Activated T-cell treated with anti-CD3 and anti-CD28 coated beads, Interleukin-2, amount 50 U/mL, for 24 hours (primary cell): ENCODE results near the gene CHST13.

Experiments
- DNase-seq: peaks from one replicate; pipeline ENCODE4 v3.0.0-alpha.2; 2020
- H3K27ac Mint-ChIP-seq: 2 replicates; pipeline ENCODE4 v1.8.0; 2020; ENCODE audit warnings: mild to moderate bottlenecking, mixed read lengths
- H3K27me3 Mint-ChIP-seq: 2 replicates; pipeline ENCODE4 v1.8.0; 2020; ENCODE audit warnings: mixed read lengths
- H3K36me3 Mint-ChIP-seq: 2 replicates; pipeline ENCODE4 v1.8.0; 2020; ENCODE audit warnings: low read depth, mixed read lengths
- H3K4me1 Mint-ChIP-seq: 2 replicates; pipeline ENCODE4 v1.8.0; 2020; ENCODE audit warnings: low read depth, mixed read lengths
- H3K4me3 Mint-ChIP-seq: 2 replicates; pipeline ENCODE4 v1.8.0; 2020; ENCODE audit warnings: mild to moderate bottlenecking, moderate library complexity, mixed read lengths
- H3K9me3 Mint-ChIP-seq: 2 replicates; pipeline ENCODE4 v1.8.0; 2020; ENCODE audit warnings: mixed read lengths

Gene CHST13

DNA sequence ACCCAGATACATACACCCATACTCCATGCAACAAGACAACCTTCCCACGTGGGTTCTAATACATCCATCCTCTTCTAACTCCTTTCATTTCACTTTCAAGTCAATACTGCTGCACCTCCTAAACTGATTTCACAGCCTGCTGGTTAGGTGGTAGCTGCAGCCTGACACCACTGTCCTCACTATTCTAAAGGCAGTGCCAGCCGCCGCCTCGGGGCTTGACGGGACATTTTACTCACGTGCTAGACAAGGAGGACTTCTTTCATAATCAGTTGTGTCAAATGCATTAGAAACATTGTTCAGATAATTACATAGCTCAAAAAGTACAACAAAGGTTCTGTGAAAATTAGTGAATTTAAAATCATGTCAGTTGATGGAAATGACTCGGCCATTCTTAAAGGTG, 12.7 kb upstream of the CHST13 start:
- H3K27ac Mint-ChIP-seq = no peak overlapping the region
- H3K4me1 Mint-ChIP-seq = no peaks in the 10 kb centered on the region
- H3K36me3 Mint-ChIP-seq = no peaks in the 10 kb centered on the region
- no peak overlapping the region for H3K4me3 Mint-ChIP-seq
- no peaks in the 10 kb centered on the region for H3K27me3 Mint-ChIP-seq
- no peaks in the 10 kb centered on the region for H3K9me3 Mint-ChIP-seq
- DNase-seq = no peak

DNA sequence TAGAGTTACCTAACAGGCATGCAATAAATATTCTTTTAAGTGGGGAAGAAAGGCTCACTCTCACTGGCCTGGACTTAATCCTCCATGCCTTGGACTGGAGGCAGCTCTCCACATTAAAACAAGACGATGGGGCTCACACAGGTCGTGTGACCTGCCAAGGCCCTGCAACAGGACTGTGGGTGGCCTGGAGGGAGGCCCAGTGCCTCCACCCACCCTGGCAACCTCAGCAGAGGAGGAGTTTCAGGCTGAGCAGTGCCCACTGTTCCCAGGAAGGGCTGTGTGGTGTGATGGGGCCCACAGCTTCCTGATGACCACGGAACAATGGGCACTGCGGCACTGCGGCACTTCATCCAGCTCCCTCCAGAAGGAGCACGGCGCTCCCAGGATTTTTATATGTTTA, 11.9 kb upstream of the CHST13 start:
- H3K27ac Mint-ChIP-seq = no peak overlapping the region
- H3K4me1 Mint-ChIP-seq = no peaks in the 10 kb centered on the region
- no peak for DNase-seq
- H3K9me3 Mint-ChIP-seq = no peaks in the 10 kb centered on the region
- H3K36me3 Mint-ChIP-seq = no peaks in the 10 kb centered on the region
- H3K4me3 Mint-ChIP-seq = no peak overlapping the region
- no peaks in the 10 kb centered on the region for H3K27me3 Mint-ChIP-seq

DNA sequence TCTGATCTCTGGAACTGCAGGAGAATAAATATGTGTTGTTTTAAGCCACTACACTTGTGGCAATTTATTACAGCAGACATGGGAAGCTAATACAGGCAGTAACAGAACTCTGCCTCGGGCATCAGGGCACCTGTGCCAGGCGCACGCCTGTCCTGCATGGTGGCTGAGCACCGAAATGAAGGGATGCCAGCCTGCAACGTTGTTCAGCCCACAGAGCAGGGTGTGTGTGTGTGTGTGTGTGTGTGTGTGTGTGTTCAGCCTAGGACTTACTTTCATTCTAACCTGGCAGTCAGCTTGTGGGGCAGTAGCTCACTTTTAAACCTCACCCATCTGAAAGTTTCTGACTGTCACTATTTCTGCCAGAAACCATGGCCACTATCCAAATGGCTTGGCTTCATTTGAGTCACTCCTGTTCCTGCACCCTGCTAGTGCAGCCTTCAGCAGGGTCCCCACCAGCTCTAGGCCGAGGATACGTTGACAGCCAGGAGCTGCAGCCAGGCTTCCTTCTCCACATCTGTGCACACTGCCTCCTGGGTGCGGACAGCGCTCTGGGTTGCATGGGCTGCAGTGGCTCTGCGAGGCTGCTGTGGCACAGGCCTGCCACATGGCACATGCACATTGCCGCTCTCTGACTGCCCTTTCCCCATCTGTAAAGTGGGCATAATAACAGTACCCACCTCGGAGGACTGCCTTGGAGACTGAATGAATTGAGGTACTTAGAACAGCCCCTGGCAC, 10.9 kb upstream of the CHST13 start:
- no peaks in the 10 kb centered on the region for H3K4me1 Mint-ChIP-seq
- no peak overlapping the region for H3K27ac Mint-ChIP-seq
- DNase-seq = no peak

DNA sequence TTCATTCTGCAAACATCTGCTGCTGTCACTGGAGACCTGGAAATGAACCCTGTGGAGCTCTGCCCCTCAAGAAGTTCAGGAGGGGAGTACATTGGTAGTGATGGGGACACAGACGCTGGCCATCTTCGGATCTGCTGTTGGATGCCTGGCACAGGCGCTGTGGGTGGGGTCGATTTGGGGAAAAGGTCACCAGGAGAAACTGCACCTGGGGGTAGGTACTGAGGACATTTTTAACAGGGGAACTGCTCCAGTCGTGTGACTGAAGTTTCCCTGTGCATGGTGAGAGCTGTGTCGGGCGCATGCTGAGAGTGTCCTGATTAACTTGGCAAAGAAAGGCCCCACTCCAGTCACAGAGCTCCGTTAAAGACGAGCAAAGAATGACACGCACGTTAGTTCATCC, 9.8 kb upstream of the CHST13 start:
- no peak for DNase-seq
- Mint-ChIP-seq H3K4me3 (no peak overlapping the region), H3K36me3 (no peaks in the 10 kb centered on the region), H3K27ac (no peak overlapping the region), H3K4me1 (no peaks in the 10 kb centered on the region), H3K9me3 (no peaks in the 10 kb centered on the region), H3K27me3 (no peaks in the 10 kb centered on the region)

More for the DNA sequence above, 10.9 kb upstream of the CHST13 start:
- Mint-ChIP-seq H3K27me3 (no peaks in the 10 kb centered on the region), H3K4me3 (no peak overlapping the region), H3K36me3 (no peaks in the 10 kb centered on the region), H3K9me3 (no peaks in the 10 kb centered on the region)

DNA sequence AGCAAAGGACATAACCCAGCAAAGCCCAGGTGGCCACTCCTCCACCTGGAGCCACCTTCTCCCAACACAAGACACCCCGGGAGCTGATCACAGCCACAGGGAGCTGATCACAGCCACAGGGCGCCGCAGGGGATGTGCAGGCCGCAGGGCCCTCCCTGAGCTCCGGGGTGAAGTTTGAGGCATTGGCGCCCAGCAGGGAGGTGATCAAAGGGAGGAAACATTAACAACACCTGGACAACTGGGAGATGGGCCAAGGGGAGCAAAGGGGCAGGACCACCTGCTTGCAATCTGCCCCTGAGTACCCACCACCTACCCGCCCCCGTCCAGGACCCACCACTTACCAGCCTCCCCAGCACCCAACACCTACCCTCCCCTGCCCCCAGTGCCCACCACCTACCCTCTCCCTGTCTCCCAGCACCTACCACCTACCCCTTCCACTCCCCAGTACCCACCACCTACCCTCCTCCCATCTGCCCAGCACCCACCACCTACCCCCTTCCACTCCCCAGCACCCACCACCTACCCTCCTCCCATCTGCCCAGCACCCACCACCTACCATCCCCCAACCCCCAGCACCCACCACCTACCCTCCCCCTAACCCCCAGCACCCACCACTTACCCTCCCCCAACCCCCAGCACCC, 8.8 kb upstream of the CHST13 start:
- Mint-ChIP-seq H3K9me3 (no peaks in the 10 kb centered on the region), H3K36me3 (no peaks in the 10 kb centered on the region), H3K4me3 (no peak overlapping the region), H3K27me3 (no peaks in the 10 kb centered on the region), H3K27ac (no peak overlapping the region), H3K4me1 (no peaks in the 10 kb centered on the region)
- DNase-seq = no peak

DNA sequence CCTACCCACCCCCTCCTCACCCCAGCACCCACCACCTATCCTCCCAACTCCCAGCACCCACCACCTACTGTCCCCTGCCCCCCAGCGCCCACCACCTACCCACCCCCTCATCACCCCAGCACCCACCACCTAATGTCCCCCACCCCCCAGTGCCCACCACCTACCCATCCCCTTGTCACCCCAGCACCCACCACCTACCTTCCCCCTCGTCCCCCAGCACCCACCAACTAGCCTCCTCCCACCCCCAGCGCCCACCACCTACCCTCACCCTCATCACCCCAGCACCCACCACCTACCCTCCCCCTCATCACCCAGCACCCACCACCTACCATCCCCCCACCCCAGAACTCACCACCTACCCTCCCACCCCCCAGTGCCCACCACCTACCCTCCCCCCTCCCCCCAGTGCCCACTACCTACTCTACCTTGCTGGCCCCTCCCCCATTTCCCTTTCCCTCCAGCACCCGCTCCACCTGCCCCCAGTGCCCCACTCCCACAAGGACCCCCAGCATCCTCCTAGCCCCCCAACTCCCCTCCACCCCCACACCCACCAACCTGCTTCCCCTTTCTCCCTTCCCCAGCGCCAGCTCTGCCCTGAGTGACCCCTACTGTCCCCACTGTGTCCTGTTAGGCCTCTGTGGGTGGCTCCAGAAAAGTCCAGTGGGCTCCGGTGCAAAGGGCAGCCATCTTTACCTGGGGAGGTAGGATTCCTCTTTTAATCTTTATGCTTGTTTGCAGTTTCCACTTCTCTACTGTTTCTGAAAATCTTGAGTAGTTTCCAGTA, 7.6 kb upstream of the CHST13 start:
- Mint-ChIP-seq H3K27me3 (no peaks in the 10 kb centered on the region), H3K9me3 (no peaks in the 10 kb centered on the region), H3K4me1 (no peaks in the 10 kb centered on the region), H3K4me3 (no peak overlapping the region), H3K27ac (no peak overlapping the region), H3K36me3 (no peaks in the 10 kb centered on the region)
- no peak for DNase-seq

DNA sequence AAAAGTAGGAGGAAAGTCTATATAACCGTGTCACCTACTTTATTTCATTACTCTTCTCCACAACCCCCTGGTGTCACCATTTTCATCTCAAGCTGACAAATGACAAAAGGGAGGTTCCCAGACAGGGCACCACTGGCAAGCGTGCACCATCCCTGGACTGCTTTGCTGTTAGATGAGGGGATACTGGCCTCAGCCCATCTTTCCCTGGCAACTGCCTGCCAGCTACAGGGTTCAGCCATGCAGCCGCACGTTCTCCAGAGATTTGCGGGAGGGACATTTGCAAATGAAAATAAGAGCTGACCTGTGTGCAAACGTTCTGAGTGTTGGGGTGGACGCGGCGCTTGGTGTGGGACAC, 7.0 kb upstream of the CHST13 start:
- H3K27ac Mint-ChIP-seq = no peak overlapping the region
- no peaks in the 10 kb centered on the region for H3K9me3 Mint-ChIP-seq
- H3K4me3 Mint-ChIP-seq = no peak overlapping the region
- H3K36me3 Mint-ChIP-seq = no peaks in the 10 kb centered on the region
- no peak for DNase-seq
- H3K4me1 Mint-ChIP-seq = no peaks in the 10 kb centered on the region
- H3K27me3 Mint-ChIP-seq = no peaks in the 10 kb centered on the region

DNA sequence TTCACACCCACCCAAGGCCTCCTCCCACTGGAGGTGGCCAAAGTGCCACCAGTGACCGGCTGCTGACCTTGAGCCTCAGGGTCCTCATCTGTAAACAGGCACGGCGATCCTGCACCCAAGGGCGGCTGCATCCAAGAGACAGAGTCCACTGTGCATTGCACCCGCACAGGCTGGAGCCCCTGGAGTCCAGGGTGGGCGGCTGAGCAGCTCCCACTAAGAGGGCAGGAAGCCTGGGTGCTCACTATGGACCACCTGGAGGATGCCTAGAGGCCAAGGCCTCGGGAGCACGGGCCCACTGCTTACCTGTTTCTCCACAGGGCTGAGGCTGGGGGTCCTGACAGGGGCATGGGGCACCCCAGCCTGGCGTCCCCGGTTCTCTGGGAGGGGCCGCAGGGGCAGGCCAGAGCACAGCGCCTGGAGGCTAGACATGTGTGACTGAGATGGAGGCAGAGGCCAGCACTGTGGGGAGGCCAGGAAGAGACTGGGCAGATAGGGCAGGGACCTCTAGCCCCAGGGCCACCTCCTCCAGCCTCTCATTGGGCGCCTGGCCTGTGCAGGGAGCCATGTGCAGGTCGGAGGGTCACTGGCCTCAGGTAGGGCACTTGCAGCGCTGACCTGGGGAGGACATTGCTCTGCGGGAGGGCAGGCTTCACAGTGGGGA, 6.5 kb upstream of the CHST13 start, which contains the start of gene UROC1:
Gene UROC1, minus strand, starts transcription at position 483 of the 661 bp plus-strand sequence. Its CDS starts 54 bp downstream, at position 429.
- Mint-ChIP-seq H3K9me3 (no peaks in the 10 kb centered on the region), H3K4me1 (no peaks in the 10 kb centered on the region), H3K27ac (no peak within 1 kb of the TSS), H3K4me3 (no peak within 1 kb of the TSS), H3K36me3 (no peaks in the 10 kb centered on the region), H3K27me3 (peaks cover 4% of the 10 kb centered on the region)
- no peak for DNase-seq

DNA sequence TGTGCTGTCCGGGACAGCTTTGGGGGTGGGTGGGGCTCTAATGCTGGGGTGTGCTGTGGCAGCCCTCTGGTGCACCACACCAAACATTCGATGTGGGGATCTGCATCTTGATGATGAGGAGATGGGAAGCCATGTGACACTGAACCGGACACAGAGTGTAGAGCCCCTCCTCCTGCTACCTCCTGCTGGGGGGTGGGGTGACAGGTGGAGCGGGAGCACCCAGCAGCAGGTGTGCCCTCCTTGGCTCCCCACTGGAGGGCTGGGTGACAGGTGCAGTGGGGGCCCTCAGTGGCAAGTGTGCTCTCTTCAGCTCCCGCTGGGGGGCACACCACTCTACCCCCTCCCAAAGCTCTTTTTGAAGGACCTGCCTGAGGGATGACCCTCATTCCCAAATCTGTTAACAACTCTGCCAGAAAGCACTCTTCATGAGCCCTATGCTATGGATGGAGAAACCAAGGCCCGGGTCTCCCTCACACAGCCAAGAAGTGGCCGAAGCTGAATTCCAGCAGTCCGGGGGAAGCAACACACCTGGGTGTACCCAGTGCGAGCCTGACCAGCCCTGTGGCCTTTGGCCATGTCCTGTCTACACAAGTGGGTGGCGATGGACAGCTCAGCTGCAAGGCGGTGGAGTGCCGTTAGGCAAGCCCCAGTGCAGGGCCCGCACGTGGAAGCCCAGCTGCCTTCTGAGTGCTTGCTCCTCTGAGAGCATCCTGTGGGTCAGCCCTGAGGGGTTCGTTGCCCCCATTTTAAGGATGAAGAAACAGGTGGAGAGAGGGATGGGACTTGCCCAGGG, 5.8 kb upstream of the CHST13 start:
- peaks cover 11% of the 10 kb centered on the region for H3K27me3 Mint-ChIP-seq
- no peaks in the 10 kb centered on the region for H3K36me3 Mint-ChIP-seq
- no peak overlapping the region for H3K4me3 Mint-ChIP-seq
- H3K4me1 Mint-ChIP-seq = no peaks in the 10 kb centered on the region
- no peak for DNase-seq
- H3K9me3 Mint-ChIP-seq = no peaks in the 10 kb centered on the region
- H3K27ac Mint-ChIP-seq = no peak overlapping the region

DNA sequence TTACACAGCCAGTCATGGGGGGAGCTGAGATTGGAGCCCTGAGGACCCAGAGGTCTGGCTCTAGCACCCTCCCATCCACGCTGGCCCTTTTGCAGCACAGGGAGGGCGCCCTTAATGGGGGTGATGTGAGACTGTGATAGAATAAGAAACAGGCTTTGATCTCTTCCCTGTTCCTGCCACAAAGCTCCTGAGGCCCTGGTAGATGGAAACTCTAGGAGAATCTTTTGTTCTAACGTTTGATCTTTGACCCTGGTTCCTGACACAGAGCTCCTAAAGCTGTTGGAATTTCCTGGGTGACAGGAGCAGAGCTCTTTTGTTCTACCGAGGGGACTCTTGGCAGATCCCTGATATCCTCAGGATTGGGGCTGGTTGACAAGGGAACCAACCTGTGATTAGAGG, 5.2 kb upstream of the CHST13 start:
- H3K36me3 Mint-ChIP-seq = no peaks in the 10 kb centered on the region
- H3K4me1 Mint-ChIP-seq = no peaks in the 10 kb centered on the region
- peaks cover 17% of the 10 kb centered on the region for H3K27me3 Mint-ChIP-seq
- DNase-seq = no peak
- no peak overlapping the region for H3K27ac Mint-ChIP-seq
- no peak overlapping the region for H3K4me3 Mint-ChIP-seq
- H3K9me3 Mint-ChIP-seq = no peaks in the 10 kb centered on the region

DNA sequence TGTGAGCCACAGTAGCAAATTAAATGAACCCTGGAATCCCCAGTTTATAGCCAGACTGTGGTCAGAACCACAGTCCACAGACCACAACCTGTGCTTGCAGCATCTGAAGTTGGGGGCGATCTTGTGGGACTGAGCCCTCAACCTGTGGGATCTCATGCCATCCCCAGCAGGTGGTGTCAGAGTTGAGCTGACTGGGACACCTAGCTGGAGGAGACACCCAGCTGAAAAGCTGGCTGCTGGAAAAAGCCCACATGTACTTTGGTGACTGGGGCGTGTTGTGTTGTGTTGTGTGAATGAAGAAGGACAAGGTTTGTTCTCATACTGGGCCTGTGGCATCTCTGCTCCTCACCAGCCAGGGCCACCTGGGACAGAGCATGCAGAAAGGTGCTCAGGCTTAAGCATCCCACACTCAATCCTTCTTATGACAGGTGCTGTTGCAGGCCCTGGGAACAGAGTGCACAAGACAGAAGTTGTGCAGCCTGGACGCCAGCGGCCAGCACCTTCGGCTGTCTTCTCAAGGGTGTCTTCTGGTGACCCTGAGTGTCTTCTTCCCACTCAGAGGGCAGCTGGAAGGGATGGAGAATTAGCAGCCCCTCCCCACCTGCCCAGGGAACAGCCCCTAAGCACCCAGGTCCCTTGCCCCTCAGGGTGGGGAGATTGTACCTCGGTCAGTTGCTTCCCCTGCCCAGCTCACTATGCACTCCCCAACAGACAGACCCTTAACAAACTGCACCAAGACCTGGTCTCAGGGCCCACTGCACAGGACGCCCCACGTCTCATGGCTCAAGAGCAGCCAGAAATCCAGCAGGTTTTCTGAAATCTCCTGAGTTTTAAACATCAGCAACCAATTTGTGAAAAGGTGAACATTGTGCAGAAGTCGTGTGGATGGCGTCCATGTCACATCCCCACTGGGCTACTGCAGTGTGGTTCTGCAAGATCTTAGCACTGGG, 4.2 kb upstream of the CHST13 start:
- Mint-ChIP-seq H3K27me3 (peaks cover 22% of the 10 kb centered on the region), H3K9me3 (no peaks in the 10 kb centered on the region)

DNA sequence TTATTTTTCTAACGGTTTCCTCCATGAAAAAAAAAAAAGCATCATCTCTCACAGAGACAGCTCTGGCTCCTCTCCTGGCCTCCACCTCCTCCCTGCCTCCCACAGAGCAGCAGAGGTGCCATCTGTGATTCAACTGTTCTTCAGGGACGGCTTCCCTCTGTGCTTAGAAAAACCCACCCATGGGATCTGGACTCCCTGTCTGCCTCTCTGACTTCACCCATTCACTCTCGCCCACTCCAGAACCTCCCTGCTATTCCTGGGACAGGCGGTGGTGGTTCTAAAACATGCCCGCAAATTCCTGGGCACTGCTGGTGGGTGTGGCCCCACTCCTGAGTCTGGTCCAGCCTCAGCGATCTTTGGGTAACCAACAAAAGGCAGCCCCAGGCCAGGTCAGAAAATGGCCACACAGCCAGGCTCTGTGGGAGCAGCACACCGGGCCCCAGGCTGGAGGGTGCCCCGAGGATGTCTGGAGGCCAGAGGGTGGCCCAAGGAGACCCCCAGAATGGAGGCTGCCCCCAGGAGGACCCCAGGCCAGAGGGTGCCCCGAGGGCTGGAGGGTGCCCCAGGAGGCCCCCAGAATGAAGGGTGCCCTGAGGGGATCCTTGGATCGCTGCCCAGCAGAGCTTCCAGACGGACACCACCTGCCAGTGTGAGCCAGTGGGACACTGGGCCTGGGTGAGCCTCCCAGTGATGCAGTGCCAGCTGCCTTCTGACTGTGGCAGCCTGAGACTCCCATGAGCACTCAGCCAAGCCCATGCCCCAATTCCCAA, 2.6 kb upstream of the CHST13 start:
- Mint-ChIP-seq H3K4me1 (no peaks in the 10 kb centered on the region), H3K36me3 (no peaks in the 10 kb centered on the region), H3K27ac (no peak overlapping the region), H3K4me3 (no peak overlapping the region), H3K9me3 (no peaks in the 10 kb centered on the region), H3K27me3 (peaks cover 34% of the 10 kb centered on the region)
- DNase-seq = no peak

More for the DNA sequence above, 4.2 kb upstream of the CHST13 start:
- no peak overlapping the region for H3K27ac Mint-ChIP-seq
- no peak overlapping the region for H3K4me3 Mint-ChIP-seq
- no peak for DNase-seq
- no peaks in the 10 kb centered on the region for H3K36me3 Mint-ChIP-seq
- H3K4me1 Mint-ChIP-seq = no peaks in the 10 kb centered on the region

DNA sequence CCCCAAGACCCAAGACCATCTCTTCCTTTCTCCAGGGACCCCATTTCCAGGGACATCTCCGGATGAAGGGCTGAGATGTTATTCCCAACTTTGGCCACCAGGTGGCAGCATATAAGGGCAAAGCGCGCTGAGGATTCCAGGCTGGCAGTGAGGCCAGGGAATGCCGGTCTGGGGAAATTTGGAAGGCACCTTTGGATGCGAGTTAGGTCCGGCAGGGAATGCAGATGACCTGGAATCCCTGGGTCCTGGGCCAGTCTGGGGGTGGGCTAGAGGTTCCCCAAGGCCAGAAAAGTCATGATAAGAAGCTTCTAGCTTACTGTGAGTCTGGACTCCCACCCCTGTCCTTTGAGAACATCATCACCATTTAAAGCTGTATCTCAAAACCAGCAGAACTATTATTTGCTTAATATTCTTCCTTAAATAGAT, 1.6 kb upstream of the CHST13 start:
- no peak overlapping the region for H3K4me3 Mint-ChIP-seq
- H3K9me3 Mint-ChIP-seq = no peaks in the 10 kb centered on the region
- peaks cover 34% of the 10 kb centered on the region for H3K27me3 Mint-ChIP-seq
- no peaks in the 10 kb centered on the region for H3K36me3 Mint-ChIP-seq
- DNase-seq = peak; percentile 67
- H3K4me1 Mint-ChIP-seq = no peaks in the 10 kb centered on the region
- no peak overlapping the region for H3K27ac Mint-ChIP-seq
